H1 (cell line): ENCODE measurements around the gene RASGRF1. TPM values are rescaled to one million over a fixed set of nuclear protein-coding genes. Genes with fewer than 3 reads are reported as not detected.
A peak's percentile ranks its signal among the peaks of the same experiment; 100 is the strongest.

ENCODE experiments used
- CTCF ChIA-PET: fragments of 300-600 bp; sonication (Branson Sonifier 250); formaldehyde crosslinking; loops from one replicate; lab custom pipeline; 2021; ENCODE audit not compliant: partially characterized antibody; lab: Charles Lee
- POLR2A ChIA-PET: fragments of 300-600 bp; sonication (Branson Sonifier 250); formaldehyde crosslinking; loops from one replicate; lab custom pipeline; 2021; ENCODE audit warnings: inconsistent platforms; ENCODE audit not compliant: partially characterized antibody; lab: Charles Lee
- DNase-seq, 2 experiments: peaks; one replicate each; pipeline versions ENCODE4 v3.0.0 to v3.0.0-alpha.2; 2010 to 2022; ENCODE audit warnings: low spot score in 2 of 2, low read depth in 1 of 2, mixed read lengths in 1 of 2
- FAIRE-seq: peaks from 2 replicates; lab custom pipeline; 2011; peaks lifted over from hg19 to GRCh38; lab: Jason Lieb, UNC
- H2AFZ ChIP-seq: 2 replicates; pipeline ENCODE4 v1.8.1; 2012; ENCODE audit warnings: low read length, inconsistent platforms
- H2AK5ac ChIP-seq: 2 replicates; pipeline ENCODE4 v1.6.1; 2013; ENCODE audit warnings: low read depth, low read length
- H2BK120ac ChIP-seq: replicated peaks from 2 replicates; pipeline ENCODE3; 2013; ENCODE audit warnings: low read depth, low read length, inconsistent platforms
- H2BK12ac ChIP-seq: 2 replicates; pipeline ENCODE4 v1.6.1; 2013; ENCODE audit warnings: low read depth, low read length
- H2BK15ac ChIP-seq: 2 replicates; pipeline ENCODE4 v1.6.1; 2013; ENCODE audit warnings: low read length
- H2BK20ac ChIP-seq: 2 replicates; pipeline ENCODE4 v1.6.1; 2013; ENCODE audit warnings: low read length
- H2BK5ac ChIP-seq: 2 replicates; pipeline ENCODE4 v1.6.1; 2013; ENCODE audit warnings: low read depth, low read length
- H3K14ac ChIP-seq: 2 replicates; pipeline ENCODE4 v1.6.1; 2013; ENCODE audit warnings: inconsistent platforms; ENCODE audit not compliant: insufficient read length
- H3K18ac ChIP-seq: 2 replicates; pipeline ENCODE4 v1.6.1; 2013; ENCODE audit warnings: low read length; ENCODE audit errors: extremely low read depth
- H3K23ac ChIP-seq: 2 replicates; pipeline ENCODE4 v1.6.1; 2013; ENCODE audit warnings: inconsistent platforms; ENCODE audit not compliant: insufficient read length
- H3K23me2 ChIP-seq: 2 replicates; pipeline ENCODE4 v1.6.1; 2013; ENCODE audit warnings: low read depth, low read length
- H3K27ac ChIP-seq: 2 replicates; pipeline ENCODE4 v1.6.1; 2011; ENCODE audit warnings: low read depth, low read length, inconsistent platforms
- H3K27me3 ChIP-seq, 4 experiments: replicated peaks in 1 of 4; 1 replicate in 1 of 4; 2 replicates in 3 of 4; pipeline versions ENCODE4 v1.6.1 to v1.8.1; 2011 to 2013; ENCODE audit warnings: low read length in 3 of 4, mild to moderate bottlenecking in 3 of 4, inconsistent platforms in 2 of 4, mixed read lengths in 2 of 4, moderate library complexity in 1 of 4; ENCODE audit not compliant: control insufficient read depth in 3 of 4, insufficient read depth in 3 of 4; ENCODE audit errors: extremely low read depth in 1 of 4
- H3K36me3 ChIP-seq, 4 experiments: 2 replicates each; pipeline versions ENCODE4 v1.6.1 to v1.8.1; 2011 to 2013; ENCODE audit warnings: mild to moderate bottlenecking in 4 of 4, low read length in 3 of 4, moderate library complexity in 2 of 4, control low read depth in 1 of 4, inconsistent platforms in 1 of 4; ENCODE audit not compliant: insufficient read depth in 4 of 4, control insufficient read depth in 2 of 4
- H3K4ac ChIP-seq: replicated peaks from 2 replicates; pipeline ENCODE3; 2013; ENCODE audit warnings: low read length, low read depth, mixed read lengths, inconsistent platforms; ENCODE audit not compliant: insufficient read length
- H3K4me1 ChIP-seq, 4 experiments: replicated peaks in 1 of 4; 1 replicate in 1 of 4; 2 replicates in 3 of 4; pipeline versions ENCODE4 v1.6.1 to v1.8.1; 2011 to 2013; ENCODE audit warnings: low read length in 3 of 4, inconsistent platforms in 2 of 4, mixed read lengths in 1 of 4; ENCODE audit not compliant: insufficient read depth in 4 of 4, control insufficient read depth in 3 of 4
- H3K4me2 ChIP-seq, 2 experiments: 2 replicates each; pipeline versions ENCODE4 v1.6.1 to v1.8.1; 2011 to 2013; ENCODE audit warnings: low read depth in 2 of 2, low read length in 2 of 2, control low read depth in 1 of 2, inconsistent platforms in 1 of 2, mild to moderate bottlenecking in 1 of 2; ENCODE audit not compliant: insufficient read depth in 1 of 2
- H3K4me3 ChIP-seq, 4 experiments: fragments of 200-600, 300-600 bp in 1 of 4; sonication (generic), shearing (Covaris generic), sonication (Bioruptor Twin) in 1 of 4; 2 replicates each; pipeline versions ENCODE4 v1.5.1 to v1.8.1; 2011 to 2016; ENCODE audit warnings: low read length in 4 of 4, low read depth in 3 of 4, control low read depth in 2 of 4, inconsistent platforms in 2 of 4, mild to moderate bottlenecking in 2 of 4, mixed read lengths in 1 of 4, moderate library complexity in 1 of 4; ENCODE audit not compliant: insufficient read depth in 2 of 4; ENCODE audit errors: extremely low read depth in 1 of 4
- H3K56ac ChIP-seq: replicated peaks from 2 replicates; pipeline ENCODE3; 2013; ENCODE audit warnings: low read depth, mild to moderate bottlenecking, mixed read lengths, low read length, inconsistent platforms; ENCODE audit not compliant: insufficient read length
- H3K79me1 ChIP-seq: 2 replicates; pipeline ENCODE4 v1.6.1; 2013; ENCODE audit warnings: low read depth, low read length, control low read depth
- H3K79me2 ChIP-seq, 2 experiments: 2 replicates each; pipeline versions ENCODE4 v1.6.1 to v1.8.1; 2012 to 2013; ENCODE audit warnings: low read length in 2 of 2, mild to moderate bottlenecking in 2 of 2, inconsistent platforms in 1 of 2; ENCODE audit not compliant: insufficient read depth in 2 of 2, control insufficient read depth in 1 of 2
- H3K9ac ChIP-seq, 4 experiments: replicated peaks in 1 of 4; 1 replicate in 1 of 4; 2 replicates in 3 of 4; pipeline versions ENCODE4 v1.6.1 to v1.8.1; 2011 to 2013; ENCODE audit warnings: low read depth in 3 of 4, low read length in 3 of 4, control low read depth in 2 of 4, mild to moderate bottlenecking in 2 of 4, moderate library complexity in 2 of 4, inconsistent platforms in 1 of 4; ENCODE audit errors: extremely low read depth in 1 of 4
- H3K9me3 ChIP-seq, 2 experiments: 2 replicates each; pipeline versions ENCODE4 v1.6.1 to v1.8.1; 2012 to 2013; ENCODE audit warnings: mild to moderate bottlenecking in 2 of 2, moderate library complexity in 2 of 2, control low read depth in 1 of 2, inconsistent platforms in 1 of 2, low read depth in 1 of 2, low read length in 1 of 2, mixed read lengths in 1 of 2; ENCODE audit not compliant: insufficient read depth in 2 of 2
- H4K20me1 ChIP-seq, 2 experiments: replicated peaks in 1 of 2; 2 replicates each; pipeline versions ENCODE3 to v1.8.1; 2011 to 2013; ENCODE audit warnings: inconsistent platforms in 2 of 2, low read length in 2 of 2, mild to moderate bottlenecking in 1 of 2; ENCODE audit not compliant: insufficient read depth in 2 of 2, control insufficient read depth in 1 of 2
- H4K5ac ChIP-seq: 2 replicates; pipeline ENCODE4 v1.6.1; 2013; ENCODE audit warnings: low read length, low read depth, mixed read lengths, inconsistent platforms; ENCODE audit not compliant: insufficient read length
- H4K8ac ChIP-seq: 2 replicates; pipeline ENCODE4 v1.8.0; 2013; ENCODE audit warnings: mild to moderate bottlenecking, moderate library complexity, low read length, inconsistent platforms; ENCODE audit not compliant: insufficient read depth; ENCODE audit errors: extremely low read depth
- H4K91ac ChIP-seq: replicated peaks from 2 replicates; pipeline ENCODE3; 2013; ENCODE audit warnings: low read length, mixed read lengths, inconsistent platforms; ENCODE audit not compliant: insufficient read length
- ASH2L ChIP-seq: fragments of 200-600, 300-600 bp; sonication (generic); IDR thresholded peaks from one replicate; pipeline ENCODE4 v1.7.1; 2017; ENCODE audit warnings: low read length
- EP300 ChIP-seq, 2 experiments: IDR thresholded peaks; 1 replicate in 1 of 2; 2 replicates in 1 of 2; pipeline ENCODE4 v1.6.1; 2011 to 2012; ENCODE audit warnings: low read depth in 2 of 2, low read length in 2 of 2, mild to moderate bottlenecking in 2 of 2, borderline replicate concordance in 1 of 2, inconsistent platforms in 1 of 2, moderate library complexity in 1 of 2
- FOSL1 ChIP-seq: IDR thresholded peaks from 2 replicates; pipeline ENCODE4 v1.6.1; 2011; ENCODE audit warnings: mild to moderate bottlenecking, low read depth, low read length, moderate library complexity; ENCODE audit not compliant: insufficient read depth
- RBBP5 ChIP-seq: IDR thresholded peaks from 2 replicates; pipeline ENCODE4 v1.7.1; 2012; ENCODE audit warnings: low read depth, mild to moderate bottlenecking, inconsistent platforms, low read length, moderate library complexity, borderline replicate concordance
- SP1 ChIP-seq: IDR thresholded peaks from 2 replicates; pipeline ENCODE4 v1.6.1; 2011; ENCODE audit warnings: low read depth, low read length
- WGBS, 2 experiments: shearing (Covaris generic) in 1 of 2; methylation state at CpG; one replicate each; pipeline versions ENCODE4 v1.1.6 to v1.1.7; 2013 to 2015; ENCODE audit warnings: low lambda C conversion rate in 2 of 2, mixed read lengths in 2 of 2, inconsistent platforms in 1 of 2, low coverage in 1 of 2, missing lambda C conversion rate in 1 of 2; ENCODE audit not compliant: insufficient replicate concordance in 2 of 2, insufficient coverage in 1 of 2, insufficient read length in 1 of 2; ENCODE audit errors: extremely low coverage in 1 of 2, missing lambda C conversion rate in 1 of 2; 5-methylcytosine and 5-hydroxymethylcytosine counted together
- polyA plus RNA-seq, 7 experiments: library from polyadenylated mRNA; depleted of rRNA in 3 of 7; stranded (reverse) in 5 of 7; unstranded in 2 of 7; fragments of >200 nt in 5 of 7; fragments of 200-250 nt in 2 of 7; gene quantifications; 1 replicate in 5 of 7; 2 replicates in 1 of 7; 4 replicates in 1 of 7; pipeline versions ENCODE4 v1.2.1 to v1.2.3, GENCODE V29; 2011 to 2013; ENCODE audit warnings: missing spikeins in 2 of 7, mixed read lengths in 2 of 7
- total RNA-seq: library from RNA; stranded (reverse); fragmentation: NEBNext Ultra II Directional; extraction: Animal tissue kit (Norgen Biotek cat#: 25700); gene quantifications from 2 replicates; pipeline ENCODE4 v1.2.1, GENCODE V29; 2021

RASGRF1 gene
- total and polyA plus RNA-seq, 2 of the 8 experiments (the other 6 are each of a cell fraction or from before 2014, with no cell fraction given) = 0.42 to 0.67 TPM

GRCh38 chr15:78968539-78969271 is 121.9 kb downstream of the RASGRF1 start:
- no peaks in the 10 kb centered on the region for H3K79me1 ChIP-seq
- H4K91ac ChIP-seq = peak overlapping the region; percentile 92
- peak; percentile 79; the same call in 1 of the 2 replicates for TF ChIP-seq RBBP5
- 0 out of 3 replicates have a peak, but pooled peaks of 1 of the 2 experiments have one; percentile 20 for TF ChIP-seq EP300 (IDR thresholded peaks at IDR 0.05; ENCODE audit: borderline replicate concordance in 1 of 2, low read depth in 2 of 2, low read length in 2 of 2)
- TF ChIP-seq FOSL1 = no peak
- peak; percentile 92 for TF ChIP-seq SP1
- TF ChIP-seq ASH2L = peak; percentile 92
- peak overlapping the region; percentile 32; the same call in 1 of the 2 replicates for H3K18ac ChIP-seq
- no peaks in the 10 kb centered on the region for H3K79me2 ChIP-seq
- no peak overlapping the region for H2AFZ ChIP-seq
- H3K4ac ChIP-seq = peak overlapping the region; percentile 88
- H2BK15ac ChIP-seq = no peak overlapping the region
- no peak overlapping the region for H3K9ac ChIP-seq
- peak overlapping the region; percentile 91 for H2BK120ac ChIP-seq
- ChIA-PET CTCF (interaction anchor here (1.5 to 5.9 kb wide), 7 partner anchors 11 to 59 kb away, joined by 4 to 60 read pairs (median 7); no protein-coding TSS in a partner anchor), POLR2A (interaction anchor here (1.0 to 1.3 kb wide), 3 partner anchors 10 to 24 kb away, joined by 3 to 4 read pairs (median 3); partner anchors contain the start of gene CTSH)
- no peak overlapping the region for H4K8ac ChIP-seq
- FAIRE-seq (peak; percentile 13), DNase-seq (no peak)
- H3K4me1 ChIP-seq = peaks cover 7 to 19% (median 13%) of the 10 kb centered on the region in 4 experiments; a peak in 5 of 7 replicates
- no peak overlapping the region; the same call in none of the 2 replicates for H2AK5ac ChIP-seq
- H3K56ac ChIP-seq = no peak overlapping the region
- H2BK12ac ChIP-seq = peak overlapping the region; percentile 87; the same call in 1 of the 2 replicates
- H4K5ac ChIP-seq = peak overlapping the region; percentile 47
- peak overlapping the region in 1 of 4 experiments; percentile 12; a peak in 1 of 8 replicates for H3K4me3 ChIP-seq
- H3K23ac ChIP-seq = no peak overlapping the region
- peak overlapping the region; percentile 86; the same call in 1 of the 2 replicates for H2BK5ac ChIP-seq
- peak overlapping the region; percentile 32 to 48 for H3K4me2 ChIP-seq
- H2BK20ac ChIP-seq = 0 out of 2 replicates have a peak overlapping the region, but pooled peaks have one; percentile 98
- H3K9me3 ChIP-seq = no peaks in the 10 kb centered on the region
- WGBS, 2 experiments = 65% methylated on average over 5 of the region's 5 CpGs; no CpG with 5 or more reads in 1 of the 2 experiments
- H3K14ac ChIP-seq = no peak overlapping the region
- no peaks in the 10 kb centered on the region for H4K20me1 ChIP-seq
- no peaks in the 10 kb centered on the region for H3K36me3 ChIP-seq
- no peaks in the 10 kb centered on the region for H3K27me3 ChIP-seq
- no peaks in the 10 kb centered on the region for H3K23me2 ChIP-seq
- no peak overlapping the region; the same call in 1 of the 2 replicates for H3K27ac ChIP-seq
